Mesendoderm (in vitro differentiated cells): Measurements from ENCODE around the gene CLEC4G.

Source experiments
- DNase-seq: peaks from one replicate; pipeline ENCODE4 v3.0.0; 2013
- H2AK5ac ChIP-seq: 2 replicates; pipeline ENCODE4 v1.6.1; 2013; ENCODE audit warnings: low read length, inconsistent platforms
- H2BK120ac ChIP-seq: 2 replicates; pipeline ENCODE4 v1.6.1; 2013; ENCODE audit warnings: low read depth, mild to moderate bottlenecking, low read length, moderate library complexity, mixed read lengths
- H2BK15ac ChIP-seq: replicated peaks from 2 replicates; pipeline ENCODE4 v1.6.1; 2013; ENCODE audit warnings: low read depth, mild to moderate bottlenecking, moderate library complexity
- H2BK5ac ChIP-seq: 2 replicates; pipeline ENCODE4 v1.6.1; 2013; ENCODE audit warnings: low read length, inconsistent platforms
- H3K18ac ChIP-seq: 2 replicates; pipeline ENCODE4 v1.6.1; 2013; ENCODE audit warnings: mild to moderate bottlenecking, low read length, mixed read lengths
- H3K23ac ChIP-seq: one replicate; pipeline ENCODE4 v1.6.1; 2013; ENCODE audit warnings: low read length
- H3K27ac ChIP-seq: 2 replicates; pipeline ENCODE4 v1.5.1; 2013; ENCODE audit warnings: low read depth, mild to moderate bottlenecking, inconsistent platforms, low read length, moderate library complexity
- H3K27me3 ChIP-seq: 2 replicates; pipeline ENCODE4 v1.6.1; 2013; ENCODE audit warnings: low read length, control low read depth, mild to moderate bottlenecking, inconsistent platforms; ENCODE audit not compliant: insufficient read depth, poor library complexity
- H3K36me3 ChIP-seq: 2 replicates; pipeline ENCODE4 v1.6.1; 2013; ENCODE audit warnings: low read length, inconsistent platforms; ENCODE audit not compliant: control insufficient read depth, insufficient read depth
- H3K4ac ChIP-seq: one replicate; pipeline ENCODE4 v1.6.1; 2013; ENCODE audit warnings: low read depth, mild to moderate bottlenecking, low read length, moderate library complexity
- H3K4me1 ChIP-seq: 2 replicates; pipeline ENCODE4 v1.6.1; 2013; ENCODE audit warnings: low read depth, low read length, inconsistent platforms; ENCODE audit not compliant: control insufficient read depth
- H3K4me2 ChIP-seq: 2 replicates; pipeline ENCODE4 v1.6.1; 2013; ENCODE audit warnings: low read length
- H3K4me3 ChIP-seq: 2 replicates; pipeline ENCODE4 v1.5.1; 2013; ENCODE audit warnings: mild to moderate bottlenecking, low read length
- H3K56ac ChIP-seq: one replicate; pipeline ENCODE4 v1.6.1; 2013; ENCODE audit warnings: low read length
- H3K79me1 ChIP-seq: 2 replicates; pipeline ENCODE4 v1.6.1; 2013; ENCODE audit warnings: low read length, inconsistent platforms
- H3K79me2 ChIP-seq: 2 replicates; pipeline ENCODE4 v1.6.1; 2013; ENCODE audit warnings: mild to moderate bottlenecking, low read length; ENCODE audit not compliant: control insufficient read depth, insufficient read depth
- H3K9ac ChIP-seq: 2 replicates; pipeline ENCODE4 v1.6.1; 2013; ENCODE audit warnings: low read length, inconsistent platforms
- H4K5ac ChIP-seq: one replicate; pipeline ENCODE4 v1.6.1; 2013; ENCODE audit warnings: low read length
- H4K8ac ChIP-seq: one replicate; pipeline ENCODE4 v1.6.1; 2013; ENCODE audit warnings: low read depth, mild to moderate bottlenecking, control low read depth, low read length, moderate library complexity
- WGBS: extraction: QIAGEN DNeasy Blood & Tissue Kit; methylation state at CpG from one replicate; pipeline ENCODE4 v1.1.7; 2013; ENCODE audit warnings: low lambda C conversion rate, missing lambda C conversion rate; ENCODE audit not compliant: insufficient coverage; ENCODE audit errors: extremely low coverage; 5-methylcytosine and 5-hydroxymethylcytosine counted together

The CLEC4G gene

DNA sequence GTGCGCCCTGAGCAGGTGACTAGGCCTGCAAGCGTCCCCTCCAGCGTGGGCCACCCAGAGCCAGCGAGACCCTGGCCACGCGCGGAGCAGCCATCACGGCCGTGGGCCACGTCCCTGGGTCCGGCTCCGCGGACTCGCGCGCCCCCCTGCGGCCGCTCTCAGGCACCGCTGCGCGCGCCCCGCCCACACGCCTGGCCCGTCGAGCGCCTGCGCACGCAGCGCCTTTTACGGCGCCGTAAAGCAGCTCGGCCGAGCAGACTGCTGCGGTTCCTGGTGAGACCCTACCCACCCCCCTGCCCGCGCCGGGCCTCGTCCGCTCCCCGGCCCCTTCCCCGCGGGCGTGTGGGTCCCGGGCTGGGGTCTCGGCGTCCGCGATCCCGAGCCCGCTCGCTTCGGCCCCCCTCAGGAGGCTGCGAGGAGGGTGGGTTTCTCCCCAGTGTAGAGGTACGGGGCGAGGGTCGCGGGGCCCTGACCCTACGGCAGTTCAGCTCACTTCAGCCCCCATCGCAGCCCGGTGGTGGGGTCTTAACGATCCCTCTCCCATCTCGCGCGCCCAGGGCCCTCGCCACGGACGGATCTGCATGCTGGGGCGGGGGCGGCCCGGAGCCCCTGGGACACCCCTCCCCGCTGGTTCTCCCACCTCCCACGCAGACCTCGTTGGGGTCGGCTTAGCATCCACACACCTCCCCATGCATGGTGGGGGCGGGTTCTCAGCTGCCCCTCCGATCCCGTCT lies 51.1 kb downstream of the CLEC4G start, which contains the start of gene TRAPPC5:
Gene TRAPPC5, plus strand, starts transcription at position 228 of the 734 bp plus-strand sequence. CDS start 1,421 bp downstream, outside the sequence.
- Histone ChIP-seq H3K23ac (no peak within 1 kb of the TSS), H3K36me3 (no peaks in the 10 kb centered on the region), H4K5ac (no peak within 1 kb of the TSS), H2BK15ac (no peak within 1 kb of the TSS), H3K27me3 (no peaks in the 10 kb centered on the region), H3K4me2 (peak within 1 kb of the TSS; percentile 89), H2AK5ac (no peak within 1 kb of the TSS), H3K4ac (peak within 1 kb of the TSS; percentile 8), H2BK120ac (no peak within 1 kb of the TSS), H2BK5ac (no peak within 1 kb of the TSS), H3K79me2 (peaks cover 4% of the 10 kb centered on the region), H3K18ac (peak within 1 kb of the TSS; percentile 91), H3K4me3 (peak within 1 kb of the TSS; percentile 85), H3K9ac (peak within 1 kb of the TSS; percentile 93), H4K8ac (no peak within 1 kb of the TSS), H3K4me1 (peaks cover 3% of the 10 kb centered on the region), H3K79me1 (peaks cover 3% of the 10 kb centered on the region), H3K27ac (no peak within 1 kb of the TSS), H3K56ac (peak within 1 kb of the TSS; percentile 89)
- no CpG with 5 or more reads among the region's 79 CpGs for WGBS
- DNase-seq = peak; percentile 89

- H2AK5ac ChIP-seq = no peak overlapping the region
- no peak for DNase-seq
- H3K4me3 ChIP-seq = no peak overlapping the region
- H3K79me1 ChIP-seq = peaks cover 3% of the 10 kb centered on the region
- H3K27ac ChIP-seq = no peak overlapping the region
- H3K4me2 ChIP-seq = no peak overlapping the region
- no CpG with 5 or more reads among the region's 22 CpGs for WGBS
- no peak overlapping the region for H4K8ac ChIP-seq
- no peak overlapping the region for H2BK5ac ChIP-seq
- peak overlapping the region; percentile 48 for H3K9ac ChIP-seq
- no peak overlapping the region for H3K23ac ChIP-seq
- no peak overlapping the region for H2BK15ac ChIP-seq
- H3K36me3 ChIP-seq = no peaks in the 10 kb centered on the region
- H3K18ac ChIP-seq = no peak overlapping the region
- H3K79me2 ChIP-seq = peaks cover 4% of the 10 kb centered on the region
- H4K5ac ChIP-seq = no peak overlapping the region
- no peak overlapping the region for H2BK120ac ChIP-seq
- no peak overlapping the region for H3K4ac ChIP-seq
- peaks cover 3% of the 10 kb centered on the region for H3K4me1 ChIP-seq
- peak overlapping the region; percentile 67 for H3K56ac ChIP-seq
- H3K27me3 ChIP-seq = no peaks in the 10 kb centered on the region
These were observed 51.9 kb downstream of the CLEC4G start for GRCh38 chr19:7679771-7680605.

DNA sequence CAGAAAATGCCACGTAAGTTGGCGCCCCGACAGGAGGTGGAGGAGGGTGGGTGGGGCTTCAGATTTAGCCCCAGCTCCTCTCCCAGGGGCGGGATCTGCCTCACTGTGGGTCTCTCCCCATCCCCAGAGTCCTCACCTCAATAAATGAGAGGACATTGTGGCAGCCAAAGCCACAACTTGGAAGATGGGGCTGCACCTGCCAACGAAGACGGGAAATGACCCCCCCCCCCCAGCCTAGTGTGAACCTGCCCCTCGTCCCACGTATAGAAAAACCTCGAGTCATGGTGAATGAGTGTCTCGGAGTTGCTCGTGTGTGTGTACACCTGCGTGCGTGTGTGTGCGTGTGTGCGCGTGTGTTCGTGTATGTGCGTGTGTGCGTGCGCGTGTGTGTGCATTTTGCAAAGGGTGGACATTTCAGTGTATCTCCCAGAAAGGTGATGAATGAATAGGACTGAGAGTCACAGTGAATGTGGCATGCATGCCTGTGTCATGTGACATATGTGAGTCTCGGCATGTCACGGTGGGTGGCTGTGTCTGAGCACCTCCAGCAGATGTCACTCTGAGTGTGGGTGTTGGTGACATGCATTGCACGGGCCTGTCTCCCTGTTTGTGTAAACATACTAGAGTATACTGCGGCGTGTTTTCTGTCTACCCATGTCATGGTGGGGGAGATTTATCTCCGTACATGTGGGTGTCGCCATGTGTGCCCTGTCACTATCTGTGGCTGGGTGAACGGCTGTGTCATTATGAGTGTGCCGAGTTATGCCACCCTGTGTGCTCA lies 52.7 kb downstream of the CLEC4G start:
- no CpG with 5 or more reads among the region's 30 CpGs for WGBS
- no peak overlapping the region for H3K23ac ChIP-seq

More for the DNA sequence above, 52.7 kb downstream of the CLEC4G start:
- DNase-seq = no peak
- Histone ChIP-seq H2AK5ac (no peak overlapping the region), H3K18ac (no peak overlapping the region), H3K79me1 (peaks cover 3% of the 10 kb centered on the region), H3K27ac (no peak overlapping the region), H4K8ac (no peak overlapping the region), H3K27me3 (no peaks in the 10 kb centered on the region), H3K4me2 (no peak overlapping the region), H3K4me3 (no peak overlapping the region), H4K5ac (no peak overlapping the region), H3K9ac (no peak overlapping the region), H3K36me3 (no peaks in the 10 kb centered on the region), H2BK15ac (no peak overlapping the region), H3K4ac (no peak overlapping the region), H2BK120ac (no peak overlapping the region), H3K56ac (no peak overlapping the region), H2BK5ac (no peak overlapping the region), H3K4me1 (peaks cover 3% of the 10 kb centered on the region), H3K79me2 (peaks cover 4% of the 10 kb centered on the region)
